ENCODE data around the gene RBM15B.

RBM15B gene, protein sequence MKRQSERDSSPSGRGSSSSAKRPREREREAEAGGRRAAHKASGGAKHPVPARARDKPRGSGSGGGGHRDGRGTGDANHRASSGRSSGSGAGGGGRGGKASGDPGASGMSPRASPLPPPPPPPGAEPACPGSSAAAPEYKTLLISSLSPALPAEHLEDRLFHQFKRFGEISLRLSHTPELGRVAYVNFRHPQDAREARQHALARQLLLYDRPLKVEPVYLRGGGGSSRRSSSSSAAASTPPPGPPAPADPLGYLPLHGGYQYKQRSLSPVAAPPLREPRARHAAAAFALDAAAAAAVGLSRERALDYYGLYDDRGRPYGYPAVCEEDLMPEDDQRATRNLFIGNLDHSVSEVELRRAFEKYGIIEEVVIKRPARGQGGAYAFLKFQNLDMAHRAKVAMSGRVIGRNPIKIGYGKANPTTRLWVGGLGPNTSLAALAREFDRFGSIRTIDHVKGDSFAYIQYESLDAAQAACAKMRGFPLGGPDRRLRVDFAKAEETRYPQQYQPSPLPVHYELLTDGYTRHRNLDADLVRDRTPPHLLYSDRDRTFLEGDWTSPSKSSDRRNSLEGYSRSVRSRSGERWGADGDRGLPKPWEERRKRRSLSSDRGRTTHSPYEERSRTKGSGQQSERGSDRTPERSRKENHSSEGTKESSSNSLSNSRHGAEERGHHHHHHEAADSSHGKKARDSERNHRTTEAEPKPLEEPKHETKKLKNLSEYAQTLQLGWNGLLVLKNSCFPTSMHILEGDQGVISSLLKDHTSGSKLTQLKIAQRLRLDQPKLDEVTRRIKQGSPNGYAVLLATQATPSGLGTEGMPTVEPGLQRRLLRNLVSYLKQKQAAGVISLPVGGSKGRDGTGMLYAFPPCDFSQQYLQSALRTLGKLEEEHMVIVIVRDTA

DNA sequence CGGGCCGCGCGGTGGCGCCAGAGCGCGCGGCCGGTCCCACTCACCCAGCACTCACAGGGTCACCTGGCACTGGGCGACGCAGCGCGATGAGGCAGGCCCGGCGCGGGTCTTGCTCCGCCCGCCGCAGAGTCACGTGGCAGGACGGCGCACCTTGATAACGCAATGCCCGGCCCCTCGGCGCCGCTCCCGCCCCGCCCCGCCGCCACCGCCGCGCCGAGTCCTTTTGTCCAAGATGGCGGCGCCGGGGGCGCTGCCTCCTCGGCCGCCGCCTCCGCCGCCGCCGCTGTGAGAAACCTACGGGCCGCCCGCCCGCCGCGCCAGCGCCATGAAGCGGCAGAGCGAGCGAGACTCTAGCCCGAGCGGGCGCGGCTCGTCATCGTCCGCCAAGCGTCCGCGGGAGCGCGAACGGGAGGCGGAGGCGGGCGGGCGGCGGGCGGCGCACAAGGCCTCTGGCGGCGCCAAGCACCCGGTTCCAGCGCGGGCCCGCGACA, at the start of gene RBM15B:
RBM15B (plus strand) TSS at position 211 of the 491 bp plus-strand sequence; CDS start at position 326, 115 bp downstream.
- H3K4me3 ChIP-seq (ENCODE audit: low read depth in 1 of 2, low read length in 2 of 2) = peak within 1 kb of the TSS; percentile 58 to 78
- peak within 1 kb of the TSS; percentile 60 to 70 for H3K9ac ChIP-seq (ENCODE audit: low read depth in 1 of 2, low read length in 2 of 2)
- H3K27me3 ChIP-seq (ENCODE audit: control insufficient read depth in 1 of 2, insufficient read depth in 2 of 2, low read length in 2 of 2) = no peaks in the 10 kb centered on the region
- H3K36me3 ChIP-seq (ENCODE audit: control insufficient read depth in 1 of 2, insufficient read depth in 2 of 2, low read length in 2 of 2) = peaks cover 41 to 58% of the 10 kb centered on the region in 2 donors
- peak within 1 kb of the TSS; percentile 80 for H3K27ac ChIP-seq (ENCODE audit: low read depth, low read length)
- H3K4me1 ChIP-seq (ENCODE audit: control insufficient read depth in 1 of 2, insufficient read depth in 2 of 2, low read length in 2 of 2) = peaks cover 65 to 78% of the 10 kb centered on the region in 2 donors
- H3K9me3 ChIP-seq (ENCODE audit: control insufficient read depth in 1 of 2, low read length in 2 of 2) = no peaks in the 10 kb centered on the region

DNA sequence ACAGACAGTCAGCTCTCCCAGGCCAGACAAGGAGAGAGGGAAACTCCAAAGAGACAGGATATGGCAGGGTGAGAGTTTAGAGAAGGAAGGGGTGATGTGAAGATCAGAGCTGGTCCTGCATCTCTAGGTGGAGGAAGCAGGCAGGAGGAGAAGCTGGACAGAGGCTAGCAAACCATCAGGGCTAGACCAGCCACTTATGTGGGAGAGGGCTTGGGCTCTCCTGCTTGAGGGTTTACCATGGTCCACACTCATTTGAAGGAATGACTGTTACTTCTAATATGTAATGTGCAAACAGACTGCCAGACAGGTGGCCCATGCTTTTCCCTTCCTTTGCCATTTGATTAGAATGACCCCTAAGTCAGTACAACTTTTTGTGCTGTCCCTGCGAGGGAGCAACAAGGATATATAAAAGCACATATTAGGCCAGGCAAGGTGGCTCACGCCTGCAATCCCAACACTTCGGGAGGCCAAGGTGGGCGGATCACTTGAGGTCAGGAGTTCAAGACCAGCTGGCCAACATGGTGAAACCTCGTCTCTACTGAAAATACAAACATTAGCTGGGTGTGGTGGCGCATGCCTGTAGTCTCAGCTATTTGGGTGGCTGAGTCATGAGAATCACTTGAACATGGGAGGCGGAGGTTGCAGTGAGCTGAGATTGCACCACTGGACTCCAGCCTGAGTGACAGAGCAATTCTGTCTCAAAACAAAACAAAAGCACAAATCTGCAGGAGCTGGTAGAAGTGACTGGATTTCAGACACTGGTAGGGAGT, 47.0 kb upstream of the RBM15B start:
- Histone ChIP-seq H3K27ac (ENCODE audit: low read depth, low read length) (no peak overlapping the region), H3K4me3 (ENCODE audit: low read depth in 1 of 2, low read length in 2 of 2) (no peak overlapping the region), H3K9ac (ENCODE audit: low read depth in 1 of 2, low read length in 2 of 2) (no peak overlapping the region), H3K27me3 (ENCODE audit: control insufficient read depth in 1 of 2, insufficient read depth in 2 of 2, low read length in 2 of 2) (no peaks in the 10 kb centered on the region), H3K4me1 (ENCODE audit: control insufficient read depth in 1 of 2, insufficient read depth in 2 of 2, low read length in 2 of 2) (no peaks in the 10 kb centered on the region), H3K36me3 (ENCODE audit: control insufficient read depth in 1 of 2, insufficient read depth in 2 of 2, low read length in 2 of 2) (no peaks in the 10 kb centered on the region), H3K9me3 (ENCODE audit: control insufficient read depth in 1 of 2, low read length in 2 of 2) (no peaks in the 10 kb centered on the region)

GRCh38 chr3:51350751-51351150, 40.3 kb upstream of the RBM15B start:
- Histone ChIP-seq H3K27me3 (ENCODE audit: control insufficient read depth in 1 of 2, insufficient read depth in 2 of 2, low read length in 2 of 2) (no peaks in the 10 kb centered on the region), H3K27ac (ENCODE audit: low read depth, low read length) (no peak overlapping the region), H3K4me1 (ENCODE audit: control insufficient read depth in 1 of 2, insufficient read depth in 2 of 2, low read length in 2 of 2) (no peaks in the 10 kb centered on the region), H3K36me3 (ENCODE audit: control insufficient read depth in 1 of 2, insufficient read depth in 2 of 2, low read length in 2 of 2) (no peaks in the 10 kb centered on the region), H3K9me3 (ENCODE audit: control insufficient read depth in 1 of 2, low read length in 2 of 2) (no peaks in the 10 kb centered on the region), H3K4me3 (ENCODE audit: low read depth in 1 of 2, low read length in 2 of 2) (no peak overlapping the region), H3K9ac (ENCODE audit: low read depth in 1 of 2, low read length in 2 of 2) (no peak overlapping the region)

DNA sequence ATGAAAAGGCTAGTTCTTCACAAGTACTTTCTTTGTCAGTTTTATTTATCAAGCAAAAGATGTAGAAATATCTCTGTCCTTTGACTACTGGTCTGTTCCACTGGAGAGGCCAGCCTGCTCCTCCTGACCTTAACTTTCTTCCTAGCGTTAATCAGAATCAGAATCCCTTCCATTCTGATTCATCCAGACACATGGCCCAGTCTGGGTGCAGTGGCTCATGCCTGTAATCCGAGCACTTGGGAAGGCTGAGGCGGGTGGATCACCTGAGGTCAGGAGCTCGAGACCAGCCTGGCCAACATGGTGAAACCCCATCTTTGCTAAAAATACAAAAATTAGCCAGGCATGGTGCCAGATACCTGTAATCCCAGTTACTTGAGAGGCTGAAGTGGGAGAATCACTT, 38.0 kb upstream of the RBM15B start:
- Histone ChIP-seq H3K4me1 (ENCODE audit: control insufficient read depth in 1 of 2, insufficient read depth in 2 of 2, low read length in 2 of 2) (no peaks in the 10 kb centered on the region), H3K27ac (ENCODE audit: low read depth, low read length) (no peak overlapping the region), H3K9me3 (ENCODE audit: control insufficient read depth in 1 of 2, low read length in 2 of 2) (no peaks in the 10 kb centered on the region), H3K9ac (ENCODE audit: low read depth in 1 of 2, low read length in 2 of 2) (no peak overlapping the region), H3K27me3 (ENCODE audit: control insufficient read depth in 1 of 2, insufficient read depth in 2 of 2, low read length in 2 of 2) (no peaks in the 10 kb centered on the region), H3K4me3 (ENCODE audit: low read depth in 1 of 2, low read length in 2 of 2) (no peak overlapping the region), H3K36me3 (ENCODE audit: control insufficient read depth in 1 of 2, insufficient read depth in 2 of 2, low read length in 2 of 2) (no peaks in the 10 kb centered on the region)

DNA sequence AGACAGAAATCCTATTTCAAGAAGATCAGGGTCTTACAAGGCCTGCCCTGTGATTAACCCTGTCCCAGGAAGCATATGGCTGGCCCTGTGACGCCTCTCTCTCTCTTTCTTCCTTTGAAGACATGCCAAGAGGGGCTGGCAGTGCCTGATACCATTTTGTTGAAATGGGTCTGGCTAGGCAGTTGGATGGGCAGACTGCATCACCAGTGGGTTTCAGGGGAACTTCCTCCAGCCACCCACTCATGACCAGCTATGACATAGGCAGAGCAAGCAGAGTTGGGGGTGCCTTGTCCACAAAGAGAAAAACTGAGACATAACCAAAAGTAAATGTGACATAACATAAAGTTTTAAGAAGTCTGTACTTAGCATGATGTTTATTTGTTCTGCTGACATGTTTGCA, 37.4 kb upstream of the RBM15B start:
- H3K4me1 ChIP-seq (ENCODE audit: control insufficient read depth in 1 of 2, insufficient read depth in 2 of 2, low read length in 2 of 2) = no peaks in the 10 kb centered on the region
- no peak overlapping the region for H3K4me3 ChIP-seq (ENCODE audit: low read depth in 1 of 2, low read length in 2 of 2)
- H3K27ac ChIP-seq (ENCODE audit: low read depth, low read length) = no peak overlapping the region
- no peaks in the 10 kb centered on the region for H3K27me3 ChIP-seq (ENCODE audit: control insufficient read depth in 1 of 2, insufficient read depth in 2 of 2, low read length in 2 of 2)
- no peaks in the 10 kb centered on the region for H3K9me3 ChIP-seq (ENCODE audit: control insufficient read depth in 1 of 2, low read length in 2 of 2)
- H3K36me3 ChIP-seq (ENCODE audit: control insufficient read depth in 1 of 2, insufficient read depth in 2 of 2, low read length in 2 of 2) = no peaks in the 10 kb centered on the region
- H3K9ac ChIP-seq (ENCODE audit: low read depth in 1 of 2, low read length in 2 of 2) = no peak overlapping the region

GRCh38 chr3:51354172-51354571, 36.9 kb upstream of the RBM15B start:
- H3K9ac ChIP-seq (ENCODE audit: low read depth in 1 of 2, low read length in 2 of 2) = no peak overlapping the region
- H3K36me3 ChIP-seq (ENCODE audit: control insufficient read depth in 1 of 2, insufficient read depth in 2 of 2, low read length in 2 of 2) = no peaks in the 10 kb centered on the region

DNA sequence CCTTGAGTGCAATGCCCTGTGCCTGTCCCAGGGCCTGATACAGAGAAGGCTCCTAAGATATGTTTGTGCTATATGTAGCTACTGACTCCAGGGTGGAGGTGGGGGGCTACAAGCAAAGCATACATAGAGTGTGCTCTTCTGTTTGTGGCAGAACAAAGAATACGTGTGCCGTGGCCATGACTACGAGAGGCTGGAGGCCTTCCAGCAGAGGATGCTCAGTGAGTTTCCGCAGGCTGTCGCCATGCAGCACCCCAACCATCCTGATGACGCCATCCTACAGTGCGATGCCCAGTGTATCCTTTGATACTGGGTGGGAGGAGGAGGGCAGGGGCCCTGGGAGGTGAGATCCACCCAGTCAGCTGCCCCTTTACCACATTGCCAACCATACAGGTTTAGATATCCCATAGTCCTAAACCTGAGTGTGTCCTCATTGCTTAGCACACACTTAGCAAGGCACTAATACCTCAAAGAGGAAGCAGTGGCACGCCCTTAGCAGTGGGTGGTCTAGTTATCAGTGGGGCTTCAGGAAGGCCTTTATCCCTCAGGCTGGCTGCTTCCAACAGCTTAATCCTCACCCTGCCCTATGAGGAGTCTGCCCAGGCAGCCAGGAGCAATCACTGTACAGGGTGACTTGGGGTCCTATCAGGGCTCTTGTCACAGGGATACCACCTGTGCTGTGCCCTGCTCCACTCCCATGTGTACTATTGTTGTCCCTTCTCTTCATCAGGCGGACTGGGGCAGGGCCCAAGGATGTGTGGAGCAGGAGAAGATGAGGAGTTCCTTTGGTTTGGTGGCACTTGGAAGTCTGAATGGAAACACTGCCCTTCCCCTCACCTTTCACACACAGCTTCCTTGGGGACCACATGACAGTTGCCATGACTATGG, 36.1 kb upstream of the RBM15B start:
- Histone ChIP-seq H3K9ac (ENCODE audit: low read depth in 1 of 2, low read length in 2 of 2) (no peak overlapping the region), H3K9me3 (ENCODE audit: control insufficient read depth in 1 of 2, low read length in 2 of 2) (no peaks in the 10 kb centered on the region), H3K36me3 (ENCODE audit: control insufficient read depth in 1 of 2, insufficient read depth in 2 of 2, low read length in 2 of 2) (no peaks in the 10 kb centered on the region), H3K4me3 (ENCODE audit: low read depth in 1 of 2, low read length in 2 of 2) (no peak overlapping the region), H3K27ac (ENCODE audit: low read depth, low read length) (no peak overlapping the region), H3K4me1 (ENCODE audit: control insufficient read depth in 1 of 2, insufficient read depth in 2 of 2, low read length in 2 of 2) (no peaks in the 10 kb centered on the region), H3K27me3 (ENCODE audit: control insufficient read depth in 1 of 2, insufficient read depth in 2 of 2, low read length in 2 of 2) (no peaks in the 10 kb centered on the region)

More at GRCh38 chr3:51354172-51354571, 36.9 kb upstream of the RBM15B start:
- H3K27ac ChIP-seq (ENCODE audit: low read depth, low read length) = no peak overlapping the region
- no peaks in the 10 kb centered on the region for H3K4me1 ChIP-seq (ENCODE audit: control insufficient read depth in 1 of 2, insufficient read depth in 2 of 2, low read length in 2 of 2)
- H3K9me3 ChIP-seq (ENCODE audit: control insufficient read depth in 1 of 2, low read length in 2 of 2) = no peaks in the 10 kb centered on the region
- H3K4me3 ChIP-seq (ENCODE audit: low read depth in 1 of 2, low read length in 2 of 2) = no peak overlapping the region
- H3K27me3 ChIP-seq (ENCODE audit: control insufficient read depth in 1 of 2, insufficient read depth in 2 of 2, low read length in 2 of 2) = no peaks in the 10 kb centered on the region

DNA sequence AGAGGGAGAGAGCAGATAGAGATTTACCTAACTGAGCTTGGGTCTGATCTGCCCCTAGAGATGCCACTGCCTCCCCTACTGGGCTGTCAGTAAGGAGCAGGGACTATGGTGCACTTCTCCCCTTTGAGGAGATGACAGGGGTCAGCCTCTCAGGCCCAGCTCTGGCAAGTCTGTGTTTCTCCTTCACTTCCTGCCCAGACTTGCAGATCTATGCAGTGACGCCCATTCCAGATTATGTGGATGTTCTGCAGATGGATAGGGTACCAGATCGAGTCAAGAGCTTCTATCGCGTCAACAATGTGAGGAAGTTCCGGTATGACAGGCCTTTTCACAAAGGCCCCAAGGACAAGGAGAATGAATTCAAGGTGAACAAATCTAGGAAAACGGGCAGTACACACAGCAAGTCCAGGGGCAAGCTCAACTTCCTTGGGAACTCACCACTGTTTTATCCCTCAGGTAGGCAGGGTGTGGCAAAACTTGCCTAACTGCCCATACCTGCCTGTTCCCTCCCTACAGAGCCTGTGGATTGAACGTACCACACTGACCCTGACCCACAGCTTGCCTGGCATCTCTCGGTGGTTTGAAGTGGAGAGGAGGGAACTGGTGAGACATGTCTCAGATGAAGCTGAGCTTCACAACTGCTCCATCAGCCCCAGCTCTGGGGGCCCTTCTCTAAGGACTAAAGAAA, 35.0 kb upstream of the RBM15B start:
- Histone ChIP-seq H3K4me3 (ENCODE audit: low read depth in 1 of 2, low read length in 2 of 2) (no peak overlapping the region), H3K9ac (ENCODE audit: low read depth in 1 of 2, low read length in 2 of 2) (no peak overlapping the region), H3K36me3 (ENCODE audit: control insufficient read depth in 1 of 2, insufficient read depth in 2 of 2, low read length in 2 of 2) (no peaks in the 10 kb centered on the region), H3K9me3 (ENCODE audit: control insufficient read depth in 1 of 2, low read length in 2 of 2) (no peaks in the 10 kb centered on the region), H3K27ac (ENCODE audit: low read depth, low read length) (no peak overlapping the region), H3K27me3 (ENCODE audit: control insufficient read depth in 1 of 2, insufficient read depth in 2 of 2, low read length in 2 of 2) (no peaks in the 10 kb centered on the region), H3K4me1 (ENCODE audit: control insufficient read depth in 1 of 2, insufficient read depth in 2 of 2, low read length in 2 of 2) (no peaks in the 10 kb centered on the region)

DNA sequence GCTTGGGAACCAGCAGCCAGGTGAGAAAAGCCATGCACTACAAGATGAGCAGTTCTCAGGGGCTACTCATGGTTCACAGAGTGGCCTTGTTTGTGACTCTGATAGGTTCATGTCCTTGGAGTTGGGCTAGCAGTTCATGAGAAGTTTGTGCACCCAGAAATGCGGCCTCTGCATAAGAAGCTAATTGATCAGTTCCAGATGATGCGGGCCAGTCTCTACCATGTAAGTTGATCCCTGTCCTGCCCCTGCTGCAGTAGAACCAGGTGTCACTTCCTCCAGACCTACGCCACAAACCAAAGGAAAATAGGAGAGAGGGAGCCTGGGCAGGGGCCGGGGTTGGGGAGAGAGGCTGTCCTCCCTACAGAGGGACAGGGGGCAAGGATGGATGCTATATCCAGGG, 33.2 kb upstream of the RBM15B start:
- no peak overlapping the region for H3K9ac ChIP-seq (ENCODE audit: low read depth in 1 of 2, low read length in 2 of 2)
- H3K27ac ChIP-seq (ENCODE audit: low read depth, low read length) = no peak overlapping the region
- H3K4me1 ChIP-seq (ENCODE audit: control insufficient read depth in 1 of 2, insufficient read depth in 2 of 2, low read length in 2 of 2) = no peaks in the 10 kb centered on the region
- H3K9me3 ChIP-seq (ENCODE audit: control insufficient read depth in 1 of 2, low read length in 2 of 2) = no peaks in the 10 kb centered on the region
- no peak overlapping the region for H3K4me3 ChIP-seq (ENCODE audit: low read depth in 1 of 2, low read length in 2 of 2)
- no peaks in the 10 kb centered on the region for H3K27me3 ChIP-seq (ENCODE audit: control insufficient read depth in 1 of 2, insufficient read depth in 2 of 2, low read length in 2 of 2)
- H3K36me3 ChIP-seq (ENCODE audit: control insufficient read depth in 1 of 2, insufficient read depth in 2 of 2, low read length in 2 of 2) = no peaks in the 10 kb centered on the region

Data from duodenal mucosa (tissue), 2 donors.